Suppressor macrophage treated with lipopolysaccharide for 4 hours (primary cell): ENCODE data around the gene RNF181.
A peak's percentile ranks its signal among the peaks of the same experiment; 100 is the strongest.
"Not testable (repeated sequence)": the region's sequence is repeated elsewhere in the genome, so short reads cannot be mapped to it uniquely, and the experiment has no call there.

Experiments used
- DNase-seq: peaks from one replicate; pipeline ENCODE4 v3.0.0-alpha.2; 2020

Gene RNF181, protein sequence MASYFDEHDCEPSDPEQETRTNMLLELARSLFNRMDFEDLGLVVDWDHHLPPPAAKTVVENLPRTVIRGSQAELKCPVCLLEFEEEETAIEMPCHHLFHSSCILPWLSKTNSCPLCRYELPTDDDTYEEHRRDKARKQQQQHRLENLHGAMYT

DNA sequence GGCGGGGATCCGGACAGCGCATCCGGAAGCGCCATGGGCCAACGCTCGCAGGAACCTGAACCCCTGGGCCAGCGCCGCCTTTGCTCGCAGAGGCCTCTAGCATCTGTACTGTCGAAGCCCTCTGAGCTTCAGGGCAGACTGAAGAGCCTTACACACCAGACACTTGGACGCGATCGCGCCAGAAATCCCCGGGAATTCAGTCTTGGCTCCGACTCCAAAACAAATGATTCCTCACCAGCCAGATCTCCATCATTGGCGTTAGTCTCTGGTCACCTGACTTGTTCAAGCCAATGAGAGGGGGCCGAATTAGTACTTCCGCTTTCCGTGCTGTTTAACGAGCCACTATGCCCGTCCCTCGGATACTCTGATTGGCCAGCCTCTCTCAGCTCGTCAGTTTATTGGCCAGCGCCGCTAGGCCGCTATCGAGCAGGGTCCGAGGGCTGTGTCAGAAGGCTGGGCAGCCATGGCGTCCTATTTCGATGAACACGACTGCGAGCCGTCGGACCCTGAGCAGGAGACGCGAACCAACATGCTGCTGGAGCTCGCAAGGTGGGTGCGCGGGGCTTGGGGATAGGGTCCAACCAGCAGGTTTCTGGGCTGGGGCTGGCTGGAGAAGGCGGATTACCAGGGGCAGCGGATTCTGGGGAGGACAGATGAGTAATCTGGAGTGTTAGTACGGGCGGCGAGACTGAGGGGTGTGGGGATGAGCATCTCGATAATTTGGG lies at the start of gene RNF181:
Gene RNF181, plus strand, starts transcription at position 445 of the 725 bp plus-strand sequence. Its CDS starts 19 bp downstream, at position 464.
- peak; percentile 99 for DNase-seq

DNA sequence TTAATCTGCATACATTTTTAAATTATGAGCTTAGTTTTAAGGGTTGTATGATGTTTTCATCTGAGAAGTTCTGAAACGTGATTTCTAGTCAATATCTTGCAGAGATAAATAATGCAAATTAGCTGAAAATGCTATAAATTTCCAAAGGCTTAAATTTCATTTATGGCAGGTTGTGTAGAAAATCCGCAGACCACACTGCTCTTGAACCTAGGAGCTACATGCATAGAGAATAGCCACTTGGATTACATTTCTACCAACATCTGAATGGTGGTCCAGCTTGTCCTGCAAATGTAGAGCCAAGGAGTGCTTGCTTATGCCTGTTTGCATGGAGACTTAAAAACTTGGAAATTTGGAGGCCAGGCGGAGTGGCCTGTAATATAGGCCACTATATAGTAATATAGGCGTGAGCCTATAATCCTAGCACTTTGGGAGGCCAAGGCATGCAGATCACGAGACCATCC lies 49.7 kb upstream of the RNF181 start:
- no peak for DNase-seq

DNA sequence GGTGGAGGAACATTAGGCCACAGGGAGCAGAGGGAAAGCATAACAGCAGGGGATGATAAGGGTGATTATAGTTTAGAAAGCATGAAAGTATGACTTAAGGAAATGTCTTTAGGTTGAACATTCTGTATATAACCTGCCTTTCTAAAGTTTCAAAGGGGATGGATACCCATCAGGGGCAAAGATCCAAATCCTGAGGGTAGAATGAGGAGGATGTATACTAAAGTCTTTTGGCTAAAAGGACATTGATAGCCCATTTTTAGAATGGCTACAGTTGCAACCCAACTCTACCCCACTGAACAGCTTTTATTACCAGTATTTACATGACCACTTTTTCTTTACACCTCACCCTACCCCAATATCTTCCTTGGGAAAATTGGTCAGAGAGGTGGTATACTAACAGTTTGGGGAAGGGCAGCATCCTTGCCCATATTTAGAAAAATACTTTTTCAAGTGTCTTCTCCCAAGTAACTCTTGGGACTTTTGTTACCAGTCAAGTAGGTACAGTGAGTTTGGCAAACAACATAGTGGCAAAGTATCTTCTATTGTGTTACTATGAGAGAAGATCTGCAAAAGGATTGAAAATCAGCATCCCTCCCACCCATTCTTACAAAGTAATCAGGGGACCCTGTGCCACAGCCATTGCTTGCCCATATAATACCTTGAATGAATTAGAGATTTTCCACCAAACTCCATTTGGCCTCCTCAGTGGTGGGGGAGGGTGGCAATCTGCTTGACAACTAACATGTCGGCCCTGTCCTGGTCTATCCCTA lies 48.3 kb upstream of the RNF181 start:
- DNase-seq, result no peak

DNA sequence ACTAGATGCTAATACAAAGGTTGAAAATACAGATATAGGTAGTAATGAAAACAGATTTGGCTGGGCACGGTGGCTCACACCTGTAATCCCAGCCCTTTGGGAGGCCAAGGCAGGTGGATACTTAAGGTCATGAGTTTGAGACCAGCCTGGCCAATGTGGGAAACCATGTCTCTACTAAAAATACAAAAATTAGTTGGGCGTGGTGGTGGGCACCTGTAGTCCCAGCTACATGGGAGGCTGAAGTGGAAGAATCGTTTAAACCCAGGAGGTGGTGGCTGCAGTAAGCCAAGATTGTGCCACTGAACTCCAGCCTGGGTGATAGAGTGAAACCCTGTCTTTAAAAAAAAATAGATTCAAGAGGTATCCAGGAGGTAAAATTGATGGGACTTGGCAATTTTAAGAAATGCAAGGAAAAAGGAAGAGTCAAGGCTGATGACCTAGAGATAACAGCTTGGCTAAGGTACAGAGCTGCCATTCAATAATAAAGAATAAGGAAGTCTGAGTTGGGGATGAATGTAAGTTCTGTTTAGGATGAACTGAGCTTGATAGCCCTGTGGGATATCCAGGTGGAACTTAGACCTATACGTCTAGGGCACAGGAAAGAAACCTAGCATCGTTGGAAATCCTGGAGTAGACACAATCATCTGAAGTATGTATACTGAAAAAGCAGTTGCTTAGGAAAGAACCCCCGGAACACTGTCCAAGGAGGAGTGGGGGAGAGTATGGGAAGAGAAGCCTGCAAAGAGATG lies 47.5 kb upstream of the RNF181 start:
- no peak for DNase-seq

DNA sequence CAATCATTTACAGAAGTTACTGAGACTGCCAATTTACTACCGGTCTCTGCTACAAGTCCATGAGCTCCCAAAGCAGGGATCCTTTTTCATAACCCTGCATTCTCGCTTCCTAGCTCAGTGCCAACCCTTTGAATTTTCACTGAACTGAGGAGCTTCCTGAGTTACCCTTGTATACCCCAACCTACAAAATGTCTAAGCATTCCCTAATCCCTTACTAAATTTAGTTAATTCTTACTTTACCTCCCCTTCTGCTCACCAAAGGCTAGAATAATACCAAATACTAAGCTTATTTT lies 47.0 kb upstream of the RNF181 start:
- no peak for DNase-seq

DNA sequence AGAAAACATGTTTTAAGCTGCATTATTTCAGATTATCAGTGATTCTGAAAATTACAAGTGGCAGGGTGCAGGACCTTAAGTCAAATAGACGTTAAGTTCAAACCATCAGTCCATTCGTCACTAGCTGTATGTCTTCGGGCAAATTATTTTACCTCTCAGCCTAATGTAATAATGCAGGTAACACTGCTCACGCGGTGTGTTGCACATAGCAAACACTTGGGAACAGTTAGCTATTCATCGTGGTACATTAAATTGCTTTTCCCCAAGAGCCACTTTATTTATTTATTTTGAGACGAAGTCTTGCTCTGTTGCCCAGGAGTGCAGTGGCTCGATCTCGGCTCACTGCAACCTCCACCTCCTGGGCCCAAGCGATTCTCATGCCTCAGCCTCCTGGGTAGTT lies 46.5 kb upstream of the RNF181 start:
- DNase-seq, result no peak

DNA sequence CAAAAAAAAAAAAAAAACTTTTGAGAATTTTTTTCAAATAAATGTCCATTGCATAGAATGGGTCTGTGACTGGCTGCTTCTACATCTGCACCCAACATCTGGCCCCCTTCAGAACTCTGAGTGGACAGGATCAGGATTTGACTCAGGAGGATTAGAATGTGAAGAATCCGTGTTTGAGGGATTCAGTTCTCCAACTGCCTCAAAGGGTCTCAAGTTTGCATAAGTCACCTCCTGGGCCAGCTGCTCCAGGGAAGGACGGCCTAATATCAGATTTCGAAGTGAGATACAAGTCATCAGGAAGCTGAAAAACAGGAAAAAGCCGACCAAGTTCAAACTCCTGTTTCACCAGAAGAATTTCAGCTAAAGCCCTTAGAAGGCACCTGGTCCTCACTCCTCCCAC lies 45.7 kb upstream of the RNF181 start:
- no peak for DNase-seq

DNA sequence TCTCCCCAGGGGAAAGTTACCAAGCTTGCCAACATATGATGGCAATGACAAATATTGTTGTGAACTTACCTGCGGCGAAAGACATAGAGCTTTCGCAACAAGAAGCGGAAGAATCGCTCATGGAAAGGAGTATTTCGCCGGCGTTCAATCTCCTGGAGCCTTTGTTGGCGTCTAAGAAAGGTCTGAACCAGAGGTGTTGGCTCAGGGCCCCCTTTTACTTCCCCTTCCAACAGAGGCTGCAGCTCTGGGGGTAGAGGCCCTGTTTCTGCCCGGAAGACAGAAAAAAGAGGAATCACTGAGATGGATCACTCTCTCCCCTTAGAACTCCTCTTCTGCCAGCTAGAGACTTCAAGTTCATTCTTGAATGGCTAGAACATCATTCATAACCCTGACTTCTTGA lies 45.1 kb upstream of the RNF181 start:
- DNase-seq, result peak; percentile 49

DNA sequence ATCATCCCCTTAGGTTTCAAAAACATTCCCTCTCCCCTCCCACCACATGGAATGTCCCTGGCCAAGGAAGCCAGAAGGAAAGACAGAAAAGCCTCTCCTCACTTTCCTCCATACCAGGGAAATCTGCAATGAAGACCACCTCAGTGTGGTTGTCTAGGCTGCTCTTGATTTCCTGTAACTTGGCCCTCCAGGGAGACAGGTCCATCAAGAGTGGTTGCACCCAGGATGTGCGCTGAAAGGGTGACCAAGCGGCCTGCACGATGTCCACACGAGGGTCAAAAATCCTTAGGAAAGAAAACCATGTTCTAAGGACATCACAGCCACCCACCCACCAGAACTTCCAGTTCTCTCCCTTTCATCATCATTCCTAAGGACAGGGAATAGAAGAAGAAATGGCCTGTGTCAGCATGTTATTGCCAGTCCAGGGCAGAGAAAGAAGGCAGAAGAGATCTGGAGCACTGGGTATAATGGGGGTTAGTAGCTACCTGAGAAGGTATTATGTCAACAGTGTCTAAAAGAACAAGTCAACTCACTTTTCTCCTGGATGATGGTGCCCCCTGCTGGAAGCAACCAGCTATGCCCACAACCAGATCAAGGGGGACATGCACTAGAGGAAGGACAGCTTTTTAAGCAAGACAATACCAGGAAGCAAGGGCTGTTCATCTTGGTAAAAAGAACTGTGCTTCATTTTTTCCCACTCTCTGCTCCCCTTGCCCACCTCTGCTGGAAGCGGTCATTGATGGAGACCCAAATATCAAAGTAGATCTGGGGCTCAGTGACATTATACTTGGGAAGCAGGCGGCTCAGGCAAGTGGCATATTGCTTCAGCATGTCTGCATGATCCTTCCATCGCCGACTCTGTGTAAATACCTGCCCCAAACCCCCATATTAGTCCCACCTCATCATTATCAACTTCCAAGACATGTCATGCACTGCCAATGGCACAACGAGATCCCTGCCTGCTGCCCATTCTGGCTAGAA lies 43.6 kb upstream of the RNF181 start:
- DNase-seq, result peak; percentile 85

DNA sequence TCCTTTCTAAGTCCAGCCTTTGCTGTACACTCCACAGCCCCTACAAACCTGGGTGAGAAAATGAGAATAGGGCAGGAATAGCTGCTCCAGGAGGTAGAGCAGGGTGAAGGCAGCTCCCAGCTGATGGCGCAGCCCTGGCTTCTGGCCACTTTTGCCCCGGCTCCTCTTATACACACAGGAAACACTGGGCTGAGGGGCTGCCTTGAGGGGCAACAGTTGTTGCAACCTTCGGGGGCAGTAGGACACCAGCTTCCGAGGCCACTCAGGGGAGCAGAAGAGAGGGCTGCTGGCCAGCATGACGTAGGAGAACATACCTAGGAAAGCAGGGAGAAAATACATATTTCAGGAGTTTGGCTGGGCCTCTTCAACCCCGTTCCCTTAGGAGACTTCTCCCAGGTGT lies 42.4 kb upstream of the RNF181 start:
- DNase-seq, result no peak

DNA sequence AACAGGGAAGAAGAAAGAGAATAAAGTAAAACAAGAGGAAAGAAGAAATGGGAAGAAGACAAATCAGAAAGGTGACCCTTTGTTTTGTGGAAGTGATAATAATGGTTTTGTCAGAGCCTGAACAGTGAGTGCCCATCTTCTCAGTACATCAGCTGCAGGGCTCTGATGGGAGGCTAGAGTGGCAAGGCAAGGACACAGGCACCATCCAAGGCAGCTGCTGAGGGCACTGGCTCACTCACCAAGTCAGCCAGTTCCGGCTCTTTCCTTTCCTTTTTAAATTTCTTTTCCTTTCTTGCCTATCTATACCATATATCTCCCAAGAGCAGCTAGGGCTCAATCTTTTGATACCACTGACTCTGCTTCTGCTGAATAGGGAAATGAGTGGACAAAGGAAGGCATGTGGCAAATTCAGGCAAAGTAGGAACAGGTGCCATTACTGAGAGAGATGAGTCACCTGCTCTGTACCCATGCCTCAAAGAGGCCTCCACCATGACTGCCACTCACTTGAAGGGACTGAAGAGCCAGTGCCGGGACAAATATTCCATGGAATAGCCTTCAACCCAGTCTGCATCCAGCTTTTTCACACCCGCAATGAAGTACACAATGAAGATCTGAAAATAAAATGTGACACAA lies 40.4 kb upstream of the RNF181 start:
- DNase-seq, result no peak

DNA sequence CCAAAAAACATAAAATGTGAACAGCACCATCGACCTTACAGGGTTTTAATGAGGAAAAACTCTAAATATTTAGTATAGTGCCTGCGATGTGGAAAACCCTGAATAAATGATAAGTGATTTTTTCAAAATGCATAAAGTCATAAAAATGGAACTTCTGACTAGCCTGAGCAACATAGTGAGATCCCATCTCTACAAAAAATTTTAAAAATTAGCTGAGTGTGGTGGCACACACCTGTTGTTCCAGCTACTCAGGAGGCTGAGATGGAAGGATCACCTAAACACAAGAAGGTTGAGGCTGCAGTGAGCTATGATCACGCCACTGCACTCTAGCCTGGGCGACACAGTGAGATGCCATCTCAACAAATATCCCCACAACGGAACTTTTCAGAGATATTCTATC lies 38.4 kb upstream of the RNF181 start:
- DNase-seq, result no peak

DNA sequence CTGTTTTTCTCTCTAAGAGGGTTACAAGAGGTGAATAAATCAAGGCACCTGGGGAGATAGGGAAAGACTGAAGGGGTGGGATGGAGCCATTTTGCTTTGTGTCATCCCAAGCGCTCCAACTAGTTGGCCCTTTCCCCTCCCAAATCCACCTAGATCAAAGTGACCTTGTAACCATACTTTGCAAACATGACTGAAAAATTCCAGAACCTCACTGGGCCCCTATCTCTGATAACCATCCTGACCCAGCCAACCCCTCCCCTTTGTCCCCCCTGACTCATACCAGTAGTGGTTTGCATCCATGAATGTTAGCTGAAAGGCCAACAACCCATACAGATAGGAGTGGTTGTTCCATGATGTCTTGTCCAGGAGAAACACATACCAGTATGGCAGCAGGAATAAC lies 37.4 kb upstream of the RNF181 start:
- DNase-seq, result no peak

DNA sequence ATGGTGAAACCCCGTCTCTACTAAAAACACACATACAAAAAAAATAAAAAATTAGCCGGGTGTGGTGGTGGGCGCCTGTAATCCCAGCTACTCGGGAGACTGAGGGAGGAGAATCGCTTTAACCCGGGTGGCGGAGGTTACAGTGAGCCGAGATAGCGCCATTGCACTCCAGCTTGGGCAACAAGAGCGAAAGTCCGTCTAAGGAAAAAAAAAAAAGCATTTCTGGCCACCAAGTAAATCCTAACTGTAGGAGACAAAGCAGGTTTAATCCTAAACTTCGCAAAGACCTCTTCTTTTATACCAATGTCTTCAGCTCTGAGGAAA lies 35.2 kb upstream of the RNF181 start:
- DNase-seq, result not testable (repeated sequence)

DNA sequence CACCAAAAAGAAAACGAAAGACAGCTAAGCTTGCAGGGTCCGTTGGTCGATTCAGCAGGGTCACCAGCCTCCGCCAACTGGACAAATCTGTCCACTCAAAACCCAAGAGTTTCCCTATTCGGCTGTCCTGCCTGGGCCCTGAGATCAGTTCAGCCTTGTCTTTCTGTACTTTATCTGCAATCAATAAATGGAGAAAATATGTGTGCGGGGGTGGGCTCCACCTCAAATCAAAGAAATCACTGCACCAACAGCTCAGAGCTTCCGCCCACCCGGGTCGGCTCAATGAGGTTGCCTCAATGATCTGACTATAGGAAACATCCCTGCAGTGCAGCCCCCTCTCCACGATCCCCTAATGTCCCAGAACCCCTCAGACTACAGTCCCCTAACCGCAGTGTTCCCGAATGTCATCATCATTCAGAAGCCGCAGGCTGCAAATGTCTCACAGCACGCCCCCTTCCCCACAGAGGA lies 34.7 kb upstream of the RNF181 start:
- DNase-seq, result no peak

DNA sequence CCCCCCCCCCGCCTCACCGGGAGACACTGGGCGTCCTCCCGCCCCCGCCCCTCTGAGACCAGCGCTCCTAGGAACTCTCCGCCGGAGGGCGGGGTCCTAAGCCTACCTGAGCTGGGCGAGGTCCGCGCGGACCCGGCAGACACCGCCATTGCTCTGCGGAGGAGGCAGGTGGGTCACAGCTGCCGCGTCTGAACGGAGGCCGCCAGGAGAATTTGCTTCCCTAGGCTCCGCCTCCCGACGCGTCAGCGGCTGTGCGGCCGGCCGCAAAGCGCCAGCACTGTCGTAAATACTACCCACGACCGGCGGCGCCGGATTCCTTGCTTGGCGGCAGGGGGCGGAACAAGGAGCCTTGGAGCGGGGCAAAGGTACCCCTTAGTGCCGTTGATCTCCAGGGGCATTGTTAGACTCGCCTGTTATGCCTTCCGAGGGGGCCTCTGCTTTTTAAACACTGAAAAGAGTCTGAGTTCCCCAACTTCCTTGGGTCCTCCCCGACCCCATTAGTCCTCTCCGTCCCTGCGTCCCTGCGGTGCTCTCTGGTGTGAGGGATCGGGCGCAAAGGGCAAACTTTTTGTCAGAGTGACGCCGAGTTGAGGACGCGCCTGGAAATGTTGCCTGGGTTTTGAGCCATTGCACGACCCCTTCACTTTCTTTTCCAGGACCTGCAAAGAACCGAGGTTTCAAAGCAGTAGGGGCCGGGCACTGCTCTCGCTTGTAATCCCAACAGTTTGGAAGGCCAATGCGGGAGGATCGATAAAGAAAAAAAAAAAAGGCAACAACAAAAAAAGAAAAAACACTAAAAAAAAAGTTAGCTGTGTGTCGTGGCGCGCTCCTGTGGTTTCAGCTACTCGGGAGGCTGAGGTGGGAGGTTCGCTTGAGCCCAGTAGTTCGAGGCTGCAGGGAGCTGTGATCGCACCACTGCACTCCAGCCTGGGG lies 34.0 kb upstream of the RNF181 start, which contains the start of gene GGCX:
Gene GGCX, minus strand, starts transcription at position 214 of the 933 bp plus-strand sequence. Its CDS starts 65 bp downstream, at position 149.
- DNase-seq, result peak; percentile 96

DNA sequence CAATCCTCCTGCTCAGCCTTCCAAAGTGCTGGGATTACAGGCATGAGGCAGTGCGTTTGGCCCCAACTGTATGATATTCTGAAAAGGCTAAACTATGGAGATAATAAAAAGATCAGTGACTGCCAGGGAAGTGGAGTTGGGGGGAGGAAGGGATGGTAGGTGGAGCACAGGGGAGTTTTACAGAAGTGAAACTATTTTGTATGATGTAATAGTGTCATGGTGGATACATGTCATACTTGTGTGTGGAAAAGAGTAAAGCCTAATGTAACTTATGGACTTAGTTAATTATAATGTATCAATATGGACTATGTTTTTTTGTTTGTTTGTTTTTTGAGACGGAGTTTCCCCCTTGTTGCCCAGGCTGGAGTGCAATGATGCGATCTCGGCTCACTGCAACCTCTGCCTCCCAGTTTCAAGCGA lies 31.4 kb upstream of the RNF181 start:
- peak; percentile 83 for DNase-seq

DNA sequence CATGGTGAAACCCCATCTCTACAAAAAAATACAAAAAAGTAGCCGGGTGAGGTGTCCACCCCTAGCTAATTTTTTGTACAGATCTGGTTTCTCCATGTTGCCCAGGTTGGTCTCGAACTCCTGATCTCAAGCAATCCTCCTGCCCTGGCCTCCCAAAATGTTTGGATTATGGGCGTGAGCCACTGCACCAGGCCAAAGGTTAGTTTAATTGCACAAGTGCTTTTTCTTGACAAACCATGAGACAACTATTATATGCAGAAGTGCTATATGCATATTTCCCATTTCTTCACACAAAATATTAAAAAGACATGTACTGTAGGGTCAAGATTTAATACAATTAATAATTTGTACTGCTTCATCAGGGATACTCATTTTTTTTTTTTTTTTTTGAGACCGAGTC lies 29.3 kb upstream of the RNF181 start:
- DNase-seq, result no peak

DNA sequence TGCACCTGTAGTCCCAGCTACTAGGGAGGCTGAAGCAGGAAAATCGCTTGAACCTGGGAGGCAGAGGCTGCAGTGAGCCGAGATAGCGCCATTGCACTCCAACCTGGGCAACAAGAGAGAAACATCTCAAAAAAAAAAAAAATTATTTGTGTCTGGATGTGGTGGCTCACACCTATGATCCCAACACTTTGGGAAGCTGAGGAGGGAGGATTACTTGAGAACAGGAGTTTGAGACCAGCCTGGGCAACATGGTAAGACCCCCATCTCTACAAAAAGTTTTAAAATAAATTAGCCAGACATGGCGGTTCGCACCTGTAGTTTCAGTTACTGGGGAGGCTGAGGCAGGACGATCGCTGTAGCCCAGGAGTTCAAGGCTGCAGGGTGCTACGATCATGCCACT lies 19.8 kb upstream of the RNF181 start:
- DNase-seq, result no peak

DNA sequence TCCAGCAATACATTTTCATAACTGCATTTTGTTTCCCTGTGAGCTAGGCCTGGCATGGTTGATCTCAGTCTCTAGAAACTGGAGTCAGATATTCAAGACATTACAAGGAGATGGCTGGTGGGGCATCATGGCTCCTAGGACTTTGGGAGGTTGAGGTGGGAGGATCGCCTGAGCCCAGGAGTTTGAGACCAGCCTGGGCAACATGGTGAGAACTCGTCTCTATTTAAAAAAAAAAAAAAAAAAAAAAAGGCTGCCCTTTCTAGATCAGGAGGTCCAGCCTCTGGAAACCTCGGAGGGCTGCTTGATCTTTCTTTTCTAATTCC lies 18.5 kb upstream of the RNF181 start:
- DNase-seq, result no peak
